SK-N-SH (cell line): ENCODE data around the gene EXOG. TPM values are rescaled to one million over a fixed set of nuclear protein-coding genes. Genes with fewer than 3 reads are reported as not detected.

Source experiments
- CTCF ChIA-PET: fragments of 300-600, 350-600 bp; formaldehyde crosslinking; extraction: SDS; loops from one replicate; lab custom pipeline; 2021; lab: Yijun Ruan, JAX
- POLR2A ChIA-PET: fragments of 350-600 bp; sonication (Branson Sonifier 250); formaldehyde crosslinking; extraction: SDS; loops from one replicate; lab custom pipeline; 2020; ENCODE audit warnings: antibody characterized with exemption, inconsistent platforms; lab: Yijun Ruan, JAX
- DNase-seq: peaks from one replicate; pipeline ENCODE4 v3.0.0; 2012
- H2AFZ ChIP-seq: fragments of 200-600 bp; sonication (generic); 2 replicates; pipeline ENCODE4 v1.8.1; 2016; ENCODE audit warnings: antibody characterized with exemption, mild to moderate bottlenecking, low read depth
- H3F3A ChIP-seq: fragments of 200-600 bp; sonication (generic); replicated peaks from 2 replicates; pipeline ENCODE3; 2016; ENCODE audit warnings: antibody characterized with exemption, mild to moderate bottlenecking; ENCODE audit not compliant: insufficient read depth
- H3K27ac ChIP-seq, 2 experiments: fragments of 200-500 bp in 1 of 2; fragments of 200-600 bp in 1 of 2; sonication (Bioruptor generic) in 1 of 2; sonication (generic), shearing (Covaris generic) in 1 of 2; 2 replicates each; pipeline versions ENCODE4 v1.5.1 to v1.6.1; 2014 to 2016; ENCODE audit warnings: low read depth in 2 of 2, inconsistent platforms in 1 of 2, low read length in 1 of 2, mild to moderate bottlenecking in 1 of 2, mixed read lengths in 1 of 2
- H3K27me3 ChIP-seq: fragments of 200-600 bp; sonication (generic), shearing (Covaris generic); 2 replicates; pipeline ENCODE4 v1.6.1; 2016; ENCODE audit warnings: mixed run types; ENCODE audit not compliant: insufficient read depth
- H3K36me3 ChIP-seq, 2 experiments: fragments of 200-500 bp in 1 of 2; fragments of 200-600 bp in 1 of 2; sonication (Bioruptor generic) in 1 of 2; sonication (generic) in 1 of 2; replicated peaks in 1 of 2; 2 replicates each; pipeline versions ENCODE3 to v1.5.1; 2014 to 2016; ENCODE audit warnings: low read length in 1 of 2, mild to moderate bottlenecking in 1 of 2; ENCODE audit not compliant: insufficient read depth in 2 of 2, control insufficient read depth in 1 of 2
- H3K4me1 ChIP-seq, 2 experiments: fragments of 200-500 bp in 1 of 2; fragments of 200-600 bp in 1 of 2; sonication (Bioruptor generic) in 1 of 2; sonication (generic), shearing (Covaris generic) in 1 of 2; 2 replicates each; pipeline versions ENCODE4 v1.5.1 to v1.6.1; 2014 to 2016; ENCODE audit warnings: low read depth in 1 of 2, low read length in 1 of 2, mixed run types in 1 of 2; ENCODE audit not compliant: insufficient read depth in 2 of 2, control insufficient read depth in 1 of 2
- H3K4me2 ChIP-seq: fragments of 200-600 bp; sonication (generic), shearing (Covaris generic); 2 replicates; pipeline ENCODE4 v1.6.1; 2017; ENCODE audit warnings: mixed run types
- H3K4me3 ChIP-seq, 2 experiments: fragments of 200-500 bp in 1 of 2; fragments of 200-600 bp in 1 of 2; sonication (Bioruptor generic) in 1 of 2; sonication (generic), shearing (Covaris generic) in 1 of 2; 2 replicates each; pipeline versions ENCODE4 v1.5.1 to v1.8.1; 2014 to 2016; ENCODE audit warnings: low read depth in 2 of 2, inconsistent platforms in 1 of 2, low read length in 1 of 2, mild to moderate bottlenecking in 1 of 2, mixed read lengths in 1 of 2, moderate library complexity in 1 of 2
- H3K79me2 ChIP-seq: fragments of 200-600 bp; sonication (generic); 2 replicates; pipeline ENCODE4 v1.8.1; 2017; ENCODE audit warnings: mild to moderate bottlenecking; ENCODE audit not compliant: insufficient read depth
- H3K9ac ChIP-seq: fragments of 200-600 bp; sonication (generic); 2 replicates; pipeline ENCODE4 v1.6.1; 2017; ENCODE audit warnings: mixed run types
- H3K9me2 ChIP-seq: fragments of 200-600 bp; sonication (generic); 2 replicates; pipeline ENCODE4 v1.6.1; 2017; ENCODE audit warnings: mixed run types
- H3K9me3 ChIP-seq: fragments of 200-600 bp; sonication (generic); 2 replicates; pipeline ENCODE4 v1.6.1; 2017; ENCODE audit warnings: mixed run types, mild to moderate bottlenecking, moderate library complexity
- H4K20me1 ChIP-seq: fragments of 200-600 bp; sonication (generic); 2 replicates; pipeline ENCODE4 v1.6.1; 2017; ENCODE audit warnings: mild to moderate bottlenecking, mixed run types; ENCODE audit not compliant: insufficient read depth
- ELF1 ChIP-seq: IDR thresholded peaks from 2 replicates; pipeline ENCODE4 v1.4.0; 2012
- EP300 ChIP-seq, 2 experiments: IDR thresholded peaks; 2 replicates each; pipeline versions ENCODE4 v1.4.0 to v1.6.1; 2012; ENCODE audit warnings: borderline replicate concordance in 1 of 2, low read depth in 1 of 2, low read length in 1 of 2
- FOSL2 ChIP-seq: IDR thresholded peaks from 2 replicates; pipeline ENCODE4 v1.4.0; 2012; ENCODE audit warnings: low read depth, mild to moderate bottlenecking, moderate library complexity, borderline replicate concordance
- FOXJ3 ChIP-seq: sonication (generic); formaldehyde crosslinking; IDR thresholded peaks from 2 replicates; pipeline ENCODE4 v1.5.1; 2020; ENCODE audit warnings: mild to moderate bottlenecking, missing genetic modification reagents
- FOXM1 ChIP-seq: IDR thresholded peaks from 2 replicates; pipeline ENCODE4 v1.4.0; 2012; ENCODE audit warnings: low read depth, mild to moderate bottlenecking
- GABPA ChIP-seq: IDR thresholded peaks from 2 replicates; pipeline ENCODE4 v1.4.0; 2012; ENCODE audit warnings: low read depth, mild to moderate bottlenecking
- MEF2A ChIP-seq: IDR thresholded peaks from 2 replicates; pipeline ENCODE4 v1.4.0; 2012; ENCODE audit warnings: low read depth, borderline replicate concordance
- MXI1 ChIP-seq: IDR thresholded peaks from 2 replicates; pipeline ENCODE4 v1.6.1; 2012; ENCODE audit warnings: mild to moderate bottlenecking, low read depth, low read length, improper control_type of control experiment
- NFIC ChIP-seq: IDR thresholded peaks from 2 replicates; pipeline ENCODE4 v1.4.0; 2012; ENCODE audit warnings: borderline replicate concordance
- POLR2AphosphoS5 ChIP-seq: IDR thresholded peaks from 2 replicates; pipeline ENCODE4 v1.6.1; 2012; ENCODE audit warnings: low read depth, low read length
- RCOR1 ChIP-seq: fragments of 150-350 bp; IDR thresholded peaks from 2 replicates; pipeline ENCODE4 v1.6.1; 2017; ENCODE audit warnings: antibody characterized with exemption, low read length
- RFX5 ChIP-seq: IDR thresholded peaks from 2 replicates; pipeline ENCODE4 v1.6.1; 2012; ENCODE audit warnings: mild to moderate bottlenecking, improper control_type of control experiment, low read length
- RXRA ChIP-seq: IDR thresholded peaks from 2 replicates; pipeline ENCODE4 v1.4.0; 2012; ENCODE audit warnings: low read depth, mild to moderate bottlenecking, borderline replicate concordance
- SIN3A ChIP-seq: IDR thresholded peaks from 2 replicates; pipeline ENCODE4 v1.6.1; 2012; ENCODE audit warnings: low read depth, mild to moderate bottlenecking, low read length, moderate library complexity, borderline replicate concordance
- TAF1 ChIP-seq: IDR thresholded peaks from 2 replicates; pipeline ENCODE4 v1.6.1; 2012; ENCODE audit warnings: low read depth, mild to moderate bottlenecking, low read length, moderate library complexity, borderline replicate concordance
- TEAD4 ChIP-seq: IDR thresholded peaks from 2 replicates; pipeline ENCODE4 v1.4.0; 2012; ENCODE audit warnings: mild to moderate bottlenecking, borderline replicate concordance; ENCODE audit not compliant: insufficient read depth
- WGBS: methylation state at CpG from one replicate; pipeline ENCODE4 v1.1.6; 2017; ENCODE audit warnings: low lambda C conversion rate; 5-methylcytosine and 5-hydroxymethylcytosine counted together
- polyA plus RNA-seq, 3 experiments: library from polyadenylated mRNA; depleted of rRNA; stranded (reverse); fragments of >200 nt; gene quantifications; 2 replicates each; pipeline ENCODE4 v1.2.3, GENCODE V29; 2012
- TF ChIP-seq, protein P1 (sequence below): fragments of 150-350 bp; IDR thresholded peaks from 2 replicates; pipeline ENCODE4 v1.6.1; 2016; ENCODE audit warnings: mild to moderate bottlenecking, low read depth, low read length
- TF ChIP-seq, protein P2 (sequence below): fragments of 200-600 bp; sonication (generic); IDR thresholded peaks from 2 replicates; pipeline ENCODE4 v1.6.1; 2017; ENCODE audit warnings: antibody characterized with exemption, mild to moderate bottlenecking, moderate library complexity
- TF ChIP-seq, protein P3 (sequence below): IDR thresholded peaks from 2 replicates; pipeline ENCODE4 v1.4.0; 2012; ENCODE audit warnings: low read depth
- TF ChIP-seq, protein P4 (sequence below): IDR thresholded peaks from 2 replicates; pipeline ENCODE4 v1.4.0; 2012; ENCODE audit warnings: low read depth, borderline replicate concordance

EXOG gene
- polyA plus RNA-seq, 1 of the 3 experiments (the other 2 are of a cell fraction): 6.2 TPM

DNA sequence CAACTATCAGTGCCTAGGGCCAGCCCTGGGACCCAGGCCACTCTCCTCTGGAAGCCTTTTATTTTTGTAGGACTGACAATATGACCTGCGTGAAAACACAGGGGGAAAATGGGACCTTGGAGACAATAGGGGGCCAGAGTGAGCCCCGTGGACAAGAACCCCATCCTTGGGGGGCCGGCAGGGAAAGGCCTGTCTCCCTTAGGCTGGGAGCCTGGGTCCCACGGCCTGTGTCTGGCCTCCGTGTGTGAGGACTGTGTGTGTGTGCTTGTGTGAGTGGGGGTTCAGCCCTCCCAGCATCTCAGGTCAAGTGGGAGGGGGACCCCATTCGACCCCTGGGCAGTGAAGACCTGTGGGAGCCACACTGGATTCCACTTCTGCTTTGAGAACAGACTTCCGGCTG, 53.3 kb downstream of the EXOG start (continued):
- TF ChIP-seq EP300 (IDR thresholded peaks at IDR 0.05; ENCODE audit: borderline replicate concordance in 1 of 2, low read depth in 1 of 2, low read length in 1 of 2): no peak

DNA sequence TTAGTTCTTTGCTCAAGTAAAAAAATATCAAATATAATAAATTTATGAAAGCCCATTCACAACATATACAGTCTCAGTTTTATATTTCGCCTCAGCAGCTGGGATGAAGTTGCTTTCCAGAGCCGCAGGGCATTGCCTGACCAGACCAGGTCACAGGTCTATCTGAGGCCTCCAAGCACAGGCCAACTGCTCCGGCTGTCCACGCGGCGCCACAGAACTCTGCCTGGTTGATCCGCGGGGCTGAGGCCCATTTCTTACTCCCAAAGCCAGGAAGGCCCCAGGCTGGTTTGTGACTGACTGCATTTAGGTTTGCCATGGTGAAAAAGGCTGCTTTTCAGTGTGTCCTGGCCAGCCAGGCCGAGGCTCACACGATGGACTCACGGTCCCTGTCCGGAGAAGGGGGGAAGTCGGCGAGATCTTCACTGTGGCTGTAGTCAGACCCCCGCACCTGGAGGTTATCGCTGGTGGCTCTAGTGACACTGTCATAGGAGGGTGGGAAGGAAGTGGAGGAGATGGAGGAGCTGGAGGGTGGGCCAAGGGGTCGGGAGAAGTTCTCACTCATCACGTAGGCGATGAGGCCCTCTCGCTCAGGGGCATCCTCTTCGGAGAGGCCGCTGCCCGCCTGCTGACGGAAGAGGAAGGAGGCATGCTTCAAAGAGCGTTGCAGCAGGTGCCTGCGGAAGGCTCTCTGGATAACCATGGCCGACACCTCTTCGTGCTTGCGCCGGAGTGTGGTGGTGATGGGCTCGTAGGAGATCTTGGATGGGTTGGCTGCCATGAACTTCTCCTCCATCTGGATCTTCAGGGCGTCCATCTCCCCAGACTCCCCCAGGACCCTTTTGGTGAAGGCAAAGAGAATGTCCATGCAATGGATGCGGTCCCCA, 54.1 kb downstream of the EXOG start:
- no peaks in the 10 kb centered on the region; a peak in 1 of 4 replicates for H3K4me1 ChIP-seq
- no peak overlapping the region for H3K27ac ChIP-seq
- no peak overlapping the region for H3K4me2 ChIP-seq
- POLR2A ChIA-PET: no interaction called here
- H3K9ac ChIP-seq: no peak overlapping the region
- H3F3A ChIP-seq: no peaks in the 10 kb centered on the region
- no peaks in the 10 kb centered on the region for H3K9me2 ChIP-seq
- no peaks in the 10 kb centered on the region for H3K27me3 ChIP-seq
- H3K79me2 ChIP-seq: no peaks in the 10 kb centered on the region
- H4K20me1 ChIP-seq: no peaks in the 10 kb centered on the region
- no peak for DNase-seq
- no peaks in the 10 kb centered on the region for H3K9me3 ChIP-seq
- no peaks in the 10 kb centered on the region for H3K36me3 ChIP-seq
- TF ChIP-seq, protein P1, sequence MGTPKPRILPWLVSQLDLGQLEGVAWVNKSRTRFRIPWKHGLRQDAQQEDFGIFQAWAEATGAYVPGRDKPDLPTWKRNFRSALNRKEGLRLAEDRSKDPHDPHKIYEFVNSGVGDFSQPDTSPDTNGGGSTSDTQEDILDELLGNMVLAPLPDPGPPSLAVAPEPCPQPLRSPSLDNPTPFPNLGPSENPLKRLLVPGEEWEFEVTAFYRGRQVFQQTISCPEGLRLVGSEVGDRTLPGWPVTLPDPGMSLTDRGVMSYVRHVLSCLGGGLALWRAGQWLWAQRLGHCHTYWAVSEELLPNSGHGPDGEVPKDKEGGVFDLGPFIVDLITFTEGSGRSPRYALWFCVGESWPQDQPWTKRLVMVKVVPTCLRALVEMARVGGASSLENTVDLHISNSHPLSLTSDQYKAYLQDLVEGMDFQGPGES: no peak
- TF ChIP-seq RXRA: no peak
- no peak for TF ChIP-seq TEAD4
- no peak for TF ChIP-seq SIN3A
- no peak for TF ChIP-seq MEF2A
- TF ChIP-seq FOSL2: no peak
- TF ChIP-seq, protein P2, sequence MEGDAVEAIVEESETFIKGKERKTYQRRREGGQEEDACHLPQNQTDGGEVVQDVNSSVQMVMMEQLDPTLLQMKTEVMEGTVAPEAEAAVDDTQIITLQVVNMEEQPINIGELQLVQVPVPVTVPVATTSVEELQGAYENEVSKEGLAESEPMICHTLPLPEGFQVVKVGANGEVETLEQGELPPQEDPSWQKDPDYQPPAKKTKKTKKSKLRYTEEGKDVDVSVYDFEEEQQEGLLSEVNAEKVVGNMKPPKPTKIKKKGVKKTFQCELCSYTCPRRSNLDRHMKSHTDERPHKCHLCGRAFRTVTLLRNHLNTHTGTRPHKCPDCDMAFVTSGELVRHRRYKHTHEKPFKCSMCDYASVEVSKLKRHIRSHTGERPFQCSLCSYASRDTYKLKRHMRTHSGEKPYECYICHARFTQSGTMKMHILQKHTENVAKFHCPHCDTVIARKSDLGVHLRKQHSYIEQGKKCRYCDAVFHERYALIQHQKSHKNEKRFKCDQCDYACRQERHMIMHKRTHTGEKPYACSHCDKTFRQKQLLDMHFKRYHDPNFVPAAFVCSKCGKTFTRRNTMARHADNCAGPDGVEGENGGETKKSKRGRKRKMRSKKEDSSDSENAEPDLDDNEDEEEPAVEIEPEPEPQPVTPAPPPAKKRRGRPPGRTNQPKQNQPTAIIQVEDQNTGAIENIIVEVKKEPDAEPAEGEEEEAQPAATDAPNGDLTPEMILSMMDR: no peak
- TF ChIP-seq MXI1: no peak
- TF ChIP-seq, protein P3, sequence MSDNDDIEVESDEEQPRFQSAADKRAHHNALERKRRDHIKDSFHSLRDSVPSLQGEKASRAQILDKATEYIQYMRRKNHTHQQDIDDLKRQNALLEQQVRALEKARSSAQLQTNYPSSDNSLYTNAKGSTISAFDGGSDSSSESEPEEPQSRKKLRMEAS: no peak
- TF ChIP-seq GABPA: no peak
- TF ChIP-seq RCOR1: no peak
- TF ChIP-seq, protein P4, sequence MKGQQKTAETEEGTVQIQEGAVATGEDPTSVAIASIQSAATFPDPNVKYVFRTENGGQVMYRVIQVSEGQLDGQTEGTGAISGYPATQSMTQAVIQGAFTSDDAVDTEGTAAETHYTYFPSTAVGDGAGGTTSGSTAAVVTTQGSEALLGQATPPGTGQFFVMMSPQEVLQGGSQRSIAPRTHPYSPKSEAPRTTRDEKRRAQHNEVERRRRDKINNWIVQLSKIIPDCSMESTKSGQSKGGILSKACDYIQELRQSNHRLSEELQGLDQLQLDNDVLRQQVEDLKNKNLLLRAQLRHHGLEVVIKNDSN: no peak
- TF ChIP-seq RFX5: no peak
- no peak for TF ChIP-seq POLR2AphosphoS5
- no peak for TF ChIP-seq NFIC
- no peak for TF ChIP-seq FOXJ3 (CRISPR knock-in tag)
- TF ChIP-seq ELF1: no peak
- no peak for TF ChIP-seq EP300 (IDR thresholded peaks at IDR 0.05; ENCODE audit: borderline replicate concordance in 1 of 2, low read depth in 1 of 2, low read length in 1 of 2)
- no peak for TF ChIP-seq TAF1
- TF ChIP-seq FOXM1: no peak
- no peak overlapping the region for H3K4me3 ChIP-seq
- H2AFZ ChIP-seq: no peak overlapping the region
- 74% methylated on average over 22 of the region's 33 CpGs for WGBS
- CTCF ChIA-PET: no interaction called here
